Upper lobe of left lung (tissue), 4 donors: ENCODE results near the gene OR5K1.

Experiments used
- CTCF ChIP-seq, 6 experiments: fragments of 450-650 bp in 4 of 6; fragments of 200-600 bp in 2 of 6; sonication (generic) in 2 of 6; IDR thresholded peaks; one replicate each; pipeline ENCODE4 v1.5.1; 2016 to 2019; ENCODE audit warnings: antibody characterized with exemption in 6 of 6
- POLR2AphosphoS5 ChIP-seq, 2 donors: sonication (generic); formaldehyde crosslinking; IDR thresholded peaks; one replicate each; pipeline ENCODE4 v1.5.1; 2017; ENCODE audit warnings: antibody characterized with exemption in 2 of 2

DNA sequence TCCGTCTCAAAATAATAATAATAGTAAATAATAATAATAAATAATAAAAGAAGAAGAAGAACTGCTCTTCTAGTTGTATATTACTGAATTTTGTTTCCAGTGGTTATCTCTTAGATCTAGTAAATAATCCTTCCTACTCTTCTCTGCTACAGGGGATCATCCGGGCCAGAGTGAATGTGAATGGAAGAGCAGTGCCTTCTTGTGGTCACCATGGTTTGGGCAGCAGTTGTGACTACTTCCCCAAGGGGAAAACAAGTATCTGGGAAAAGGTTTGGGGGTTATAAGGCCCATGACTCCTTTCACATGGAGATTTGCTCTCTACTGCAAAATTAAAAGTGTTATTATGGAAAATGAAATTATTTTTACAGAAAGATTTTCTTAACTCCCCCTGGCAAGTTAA is 5.5 kb upstream of the OR5K1 start:
- no peak for TF ChIP-seq CTCF (IDR thresholded peaks at IDR 0.05)
- no peak for TF ChIP-seq POLR2AphosphoS5 (IDR thresholded peaks at IDR 0.05)
